Panc1 (cell line): ENCODE results near the gene PCGF3. TPM values are rescaled to one million over a fixed set of nuclear protein-coding genes. Genes with fewer than 3 reads are reported as not detected.
A peak's percentile ranks its signal among the peaks of the same experiment; 100 is the strongest.

ENCODE experiments used
- ATAC-seq: fragments of 200-7000 bp; cut with Tn5 transposase; 2 replicates; pipeline ENCODE4 v1.9.1; 2020; ENCODE audit warnings: mild to moderate bottlenecking, moderate library complexity
- BruUV-seq: library from RNA; stranded (reverse); fragments of 400-500 nt; replicated peaks from 2 replicates; lab custom pipeline; 2021; lab: Mats Ljungman, UMichigan
- CTCF ChIA-PET: fragments of 300-600 bp; sonication (Branson Sonifier 250); formaldehyde crosslinking; loops from one replicate; lab custom pipeline; 2022; ENCODE audit warnings: antibody characterized with exemption; lab: Charles Lee
- POLR2A ChIA-PET: fragments of 300-600 bp; sonication (Branson Sonifier 250); formaldehyde crosslinking; loops from one replicate; lab custom pipeline; 2022; ENCODE audit warnings: antibody characterized with exemption; lab: Charles Lee
- DNase-seq: peaks from one replicate; pipeline ENCODE4 v3.0.0-alpha.2; 2010; ENCODE audit warnings: low read depth, low spot score
- H3K27ac ChIP-seq: 2 replicates; pipeline ENCODE4 v1.5.1; 2011; ENCODE audit warnings: mild to moderate bottlenecking, low read length, inconsistent platforms
- H3K27me3 ChIP-seq: fragments of 200-500 bp; sonication (Bioruptor generic); 2 replicates; pipeline ENCODE4 v1.6.0; 2014; ENCODE audit warnings: low read length, inconsistent platforms; ENCODE audit not compliant: control insufficient read depth, insufficient read depth
- H3K36me3 ChIP-seq: fragments of 200-500 bp; sonication (Bioruptor generic); 2 replicates; pipeline ENCODE4 v1.5.1; 2014; ENCODE audit warnings: inconsistent platforms, mild to moderate bottlenecking, low read length, moderate library complexity; ENCODE audit not compliant: control insufficient read depth, insufficient read depth
- H3K4me1 ChIP-seq: 2 replicates; pipeline ENCODE4 v1.5.1; 2011; ENCODE audit warnings: inconsistent platforms, mild to moderate bottlenecking, low read length, moderate library complexity; ENCODE audit not compliant: control insufficient read depth, insufficient read depth
- H3K4me3 ChIP-seq, 2 experiments: 2 replicates each; pipeline ENCODE4 v1.5.1; 2011 to 2012; ENCODE audit warnings: low read depth in 2 of 2, low read length in 2 of 2, mild to moderate bottlenecking in 2 of 2, inconsistent platforms in 1 of 2, moderate library complexity in 1 of 2
- H3K9me3 ChIP-seq: fragments of 200-500 bp; sonication (Bioruptor generic); 2 replicates; pipeline ENCODE4 v1.5.1; 2014; ENCODE audit warnings: low read depth, mild to moderate bottlenecking, inconsistent platforms, low read length, moderate library complexity; ENCODE audit not compliant: control insufficient read depth, insufficient read depth
- CTCF ChIP-seq: fragments of 450-650 bp; IDR thresholded peaks from 2 replicates; pipeline ENCODE4 v1.5.1; 2017; ENCODE audit warnings: mild to moderate bottlenecking
- POLR2AphosphoS5 ChIP-seq: IDR thresholded peaks from 2 replicates; pipeline ENCODE4 v1.6.1; 2012; ENCODE audit warnings: mild to moderate bottlenecking, low read depth, low read length, moderate library complexity
- REST ChIP-seq, 2 experiments: IDR thresholded peaks; 2 replicates each; pipeline ENCODE4 v1.6.1; 2011 to 2012; ENCODE audit warnings: low read depth in 2 of 2, control low read depth in 1 of 2, low read length in 1 of 2, mild to moderate bottlenecking in 1 of 2, moderate library complexity in 1 of 2; ENCODE audit not compliant: insufficient read depth in 1 of 2
- SIN3A ChIP-seq: IDR thresholded peaks from 2 replicates; pipeline ENCODE4 v1.6.1; 2012; ENCODE audit warnings: low read depth, mild to moderate bottlenecking, low read length, moderate library complexity, borderline replicate concordance; ENCODE audit not compliant: insufficient read depth
- TCF7L2 ChIP-seq: IDR thresholded peaks from 2 replicates; pipeline ENCODE4 v1.6.1; 2011; ENCODE audit warnings: mild to moderate bottlenecking, low read depth, low read length, inconsistent platforms
- in situ Hi-C: cut with HindIII; loops from 2 replicates; pipeline ENCODE4 v1.10.0; 2016; ENCODE audit warnings: low sequenced_read_pairs, low pct_unique_long_range_greater_than_20kb
- intact Hi-C: fragments of 100-400 bp; cut with micrococcal nuclease; formaldehyde crosslinking; loops from one replicate; pipeline ENCODE4 v1.10.0; 2022; ENCODE audit not compliant: unreplicated experiment
- total RNA-seq: library from RNA; stranded (reverse); gene quantifications from one replicate; pipeline ENCODE4 v1.2.1, GENCODE V29; 2021; ENCODE audit not compliant: unreplicated experiment

The PCGF3 gene
- total RNA-seq, 1 experiment from 2014 or later: 44.6 TPM

GRCh38 chr4:661881-662761 is 43.5 kb upstream of the PCGF3 start:
- H3K9me3 ChIP-seq: no peaks in the 10 kb centered on the region
- ChIA-PET POLR2A (interaction anchor here (0.6 kb wide), 1 partner anchor 179 kb away, joined by 3 read pairs; no protein-coding TSS in a partner anchor), CTCF (no interaction called here)
- no peak for ATAC-seq
- H3K27me3 ChIP-seq: no peaks in the 10 kb centered on the region
- TSS peak; percentile 69 for BruUV-seq
- TF ChIP-seq POLR2AphosphoS5 (no peak), CTCF (no peak), SIN3A (no peak), REST (IDR thresholded peaks at IDR 0.05; ENCODE audit: insufficient read depth in 1 of 2, low read depth in 2 of 2, low read length in 1 of 2) (no peak), TCF7L2 (no peak)
- H3K27ac ChIP-seq: no peak overlapping the region
- in situ Hi-C loops (no loop called here), intact Hi-C loops (no loop called here)
- H3K4me1 ChIP-seq: peaks cover 3% of the 10 kb centered on the region; the same call in 1 of the 2 replicates
- no peak for DNase-seq
- no peaks in the 10 kb centered on the region for H3K36me3 ChIP-seq
- H3K4me3 ChIP-seq: no peak overlapping the region

GRCh38 chr4:663046-663437 is 42.6 kb upstream of the PCGF3 start:
- peak overlapping the region; percentile 61 for H3K27ac ChIP-seq
- ChIA-PET POLR2A (no interaction called here), CTCF (no interaction called here)
- no peak for TF ChIP-seq SIN3A
- no peak for TF ChIP-seq POLR2AphosphoS5
- no peak for TF ChIP-seq REST (IDR thresholded peaks at IDR 0.05; ENCODE audit: insufficient read depth in 1 of 2, low read depth in 2 of 2, low read length in 1 of 2)
- TF ChIP-seq CTCF: no peak
- TF ChIP-seq TCF7L2: no peak
- intact Hi-C loops: no loop called here
- H3K4me1 ChIP-seq: peaks cover 3% of the 10 kb centered on the region; the same call in 1 of the 2 replicates
- BruUV-seq: no TSS peak
- DNase-seq (no peak), ATAC-seq (peak; percentile 30)
- no peaks in the 10 kb centered on the region for H3K36me3 ChIP-seq
- no peaks in the 10 kb centered on the region for H3K27me3 ChIP-seq
- no peaks in the 10 kb centered on the region for H3K9me3 ChIP-seq
- peak overlapping the region; percentile 52 to 61 for H3K4me3 ChIP-seq
- in situ Hi-C loops: no loop called here
